ENCODE measurements around the gene TSPAN11.

DNA sequence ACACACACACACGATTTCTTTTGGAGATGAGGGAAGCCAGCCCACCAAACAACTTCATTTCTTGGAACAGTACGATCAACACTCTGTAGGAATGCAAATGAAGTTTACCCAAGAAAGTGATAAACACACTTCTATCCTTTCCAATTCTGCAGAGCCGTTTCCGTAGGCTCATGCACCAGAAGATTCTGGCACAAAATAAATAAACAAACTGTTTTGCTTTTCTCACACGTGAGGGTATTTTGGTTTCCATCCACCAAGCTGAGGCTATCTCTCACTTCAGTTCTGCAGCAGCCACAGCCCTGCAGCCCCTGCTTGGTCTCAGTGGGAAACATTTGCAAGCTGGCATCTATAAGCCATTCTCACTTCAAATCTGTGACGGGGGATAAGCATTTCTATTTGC is 15.3 kb upstream of the TSPAN11 start:
- no peak for TF ChIP-seq POLR2A (IDR thresholded peaks at IDR 0.05; ENCODE audit: low read length)
- no peak for TF ChIP-seq GATA1 (IDR thresholded peaks at IDR 0.05; ENCODE audit: low read depth, low read length)
